WTC11 (cell line): ENCODE data around the gene KDM4C. TPM values are rescaled to one million over a fixed set of nuclear protein-coding genes. Genes with fewer than 3 reads are reported as not detected.
A peak's percentile ranks its signal among the peaks of the same experiment; 100 is the strongest.

ENCODE experiments used
- ATAC-seq: fragments of 200-7000 bp; cut with Tn5 transposase; 2 replicates; pipeline ENCODE4 v1.10.0; 2021; ENCODE audit warnings: mild to moderate bottlenecking, moderate library complexity
- CTCF ChIA-PET: fragments of 300-600 bp; sonication (Branson Sonifier 250); formaldehyde crosslinking; loops from one replicate; lab custom pipeline; 2021; ENCODE audit warnings: antibody characterized with exemption; lab: Charles Lee
- POLR2A ChIA-PET: fragments of 350-600 bp; sonication (Branson Sonifier 250); formaldehyde crosslinking; loops from one replicate; lab custom pipeline; 2021; ENCODE audit warnings: antibody characterized with exemption; lab: Charles Lee
- DNase-seq: peaks from one replicate; pipeline ENCODE4 v3.0.0; 2021; ENCODE audit warnings: low spot score
- H3K27ac Mint-ChIP-seq: 2 replicates; pipeline ENCODE4 v1.8.0; 2021; ENCODE audit warnings: mixed read lengths
- H3K27me3 Mint-ChIP-seq: 2 replicates; pipeline ENCODE4 v1.8.0; 2021; ENCODE audit warnings: low read depth, mild to moderate bottlenecking, moderate library complexity, mixed read lengths
- H3K36me3 Mint-ChIP-seq: 2 replicates; pipeline ENCODE4 v1.8.0; 2021; ENCODE audit warnings: mixed read lengths
- H3K4me1 Mint-ChIP-seq: 2 replicates; pipeline ENCODE4 v1.8.0; 2022; ENCODE audit warnings: mixed read lengths
- H3K4me3 Mint-ChIP-seq: 2 replicates; pipeline ENCODE4 v1.8.0; 2021; ENCODE audit warnings: mild to moderate bottlenecking, moderate library complexity, mixed read lengths
- H3K9me3 Mint-ChIP-seq: 2 replicates; pipeline ENCODE4 v1.8.0; 2021; ENCODE audit warnings: mixed read lengths
- ATF2 ChIP-seq: sonication (generic); formaldehyde crosslinking; IDR thresholded peaks from 2 replicates; pipeline ENCODE4 v1.8.1; 2022; ENCODE audit warnings: low read depth, missing genetic modification reagents, borderline replicate concordance
- CREM ChIP-seq: sonication (generic); formaldehyde crosslinking; IDR thresholded peaks from 2 replicates; pipeline ENCODE4 v1.8.1; 2022; ENCODE audit warnings: mild to moderate bottlenecking, missing genetic modification reagents, moderate library complexity
- E2F4 ChIP-seq: sonication (generic); formaldehyde crosslinking; IDR thresholded peaks from 2 replicates; pipeline ENCODE4 v1.8.1; 2022; ENCODE audit warnings: low read depth, mild to moderate bottlenecking, moderate library complexity, missing genetic modification reagents, borderline replicate concordance
- ESRRA ChIP-seq: sonication (generic); formaldehyde crosslinking; IDR thresholded peaks from 2 replicates; pipeline ENCODE4 v1.8.1; 2022; ENCODE audit warnings: mild to moderate bottlenecking, missing genetic modification reagents, borderline replicate concordance
- FOXP1 ChIP-seq: sonication (generic); formaldehyde crosslinking; IDR thresholded peaks from 2 replicates; pipeline ENCODE4 v1.8.0; 2022; ENCODE audit warnings: missing genetic modification reagents, mild to moderate bottlenecking, moderate library complexity, borderline replicate concordance
- HMGA2 ChIP-seq: fragments of 250-450 bp; sonication (Bioruptor Pico); IDR thresholded peaks from 2 replicates; pipeline ENCODE4 v1.4.0; 2021; ENCODE audit warnings: mild to moderate bottlenecking, moderate library complexity
- IRF2 ChIP-seq: sonication (generic); formaldehyde crosslinking; IDR thresholded peaks from 2 replicates; pipeline ENCODE4 v1.8.0; 2022; ENCODE audit warnings: low read depth, missing genetic modification reagents, borderline replicate concordance
- JAZF1 ChIP-seq: fragments of 250-450 bp; sonication (Bioruptor Pico); IDR thresholded peaks from 2 replicates; pipeline ENCODE4 v1.9.0; 2021; ENCODE audit warnings: moderate library complexity, mild to moderate bottlenecking, inconsistent platforms
- NFYB ChIP-seq: sonication (generic); formaldehyde crosslinking; conservative IDR thresholded peaks from 2 replicates; pipeline ENCODE4 v1.8.0; 2022; ENCODE audit warnings: low read depth, missing genetic modification reagents
- NR1H2 ChIP-seq: sonication (generic); formaldehyde crosslinking; IDR thresholded peaks from 2 replicates; pipeline ENCODE4 v1.9.0; 2021; ENCODE audit warnings: mild to moderate bottlenecking, moderate library complexity, missing genetic modification reagents
- PREB ChIP-seq: sonication (generic); formaldehyde crosslinking; IDR thresholded peaks from 2 replicates; pipeline ENCODE4 v1.8.1; 2022; ENCODE audit warnings: mild to moderate bottlenecking, missing genetic modification reagents, moderate library complexity, borderline replicate concordance
- RORB ChIP-seq: fragments of 250-450 bp; sonication (Bioruptor Pico); IDR thresholded peaks from 2 replicates; pipeline ENCODE4 v1.9.0; 2021; ENCODE audit warnings: mild to moderate bottlenecking
- SOX15 ChIP-seq: fragments of 250-450 bp; sonication (Bioruptor Pico); IDR thresholded peaks from 2 replicates; pipeline ENCODE4 v1.9.0; 2021; ENCODE audit warnings: mild to moderate bottlenecking
- STAT6 ChIP-seq: sonication (generic); formaldehyde crosslinking; conservative IDR thresholded peaks from 2 replicates; pipeline ENCODE4 v1.8.1; 2023; ENCODE audit warnings: mild to moderate bottlenecking, low read depth, missing genetic modification reagents, moderate library complexity
- TP53 ChIP-seq: sonication (generic); formaldehyde crosslinking; IDR thresholded peaks from 2 replicates; pipeline ENCODE4 v1.8.1; 2023; ENCODE audit warnings: mild to moderate bottlenecking, missing genetic modification reagents
- USF1 ChIP-seq: sonication (generic); formaldehyde crosslinking; IDR thresholded peaks from 2 replicates; pipeline ENCODE4 v1.8.0; 2022; ENCODE audit warnings: mild to moderate bottlenecking, missing genetic modification reagents
- USF2 ChIP-seq: sonication (generic); formaldehyde crosslinking; IDR thresholded peaks from 2 replicates; pipeline ENCODE4 v1.8.1; 2023; ENCODE audit warnings: mild to moderate bottlenecking, missing genetic modification reagents, moderate library complexity
- ZNF532 ChIP-seq: fragments of 250-450 bp; sonication (Bioruptor Pico); IDR thresholded peaks from 2 replicates; pipeline ENCODE4 v1.9.0; 2021; ENCODE audit warnings: mild to moderate bottlenecking, borderline replicate concordance
- total RNA-seq: library from RNA; stranded (reverse); gene quantifications from 3 replicates; pipeline ENCODE4 v1.2.3, GENCODE V29; 2021

The KDM4C gene
- total RNA-seq, 1 experiment from 2014 or later, result 29.2 TPM

GRCh38 chr9:7125231-7125630, 367.5 kb downstream of the KDM4C start:
- no peaks in the 10 kb centered on the region for H3K9me3 Mint-ChIP-seq
- H3K4me3 Mint-ChIP-seq, result no peak overlapping the region
- no peaks in the 10 kb centered on the region for H3K27me3 Mint-ChIP-seq
- DNase-seq, result no peak
- CTCF ChIA-PET, result no interaction called here
- 0 out of 2 replicates have a peak overlapping the region, but pooled peaks have one; percentile 1 for H3K27ac Mint-ChIP-seq
- ATAC-seq, result no peak
- TF ChIP-seq ESRRA (CRISPR knock-in tag) (no peak), USF2 (CRISPR knock-in tag) (no peak), JAZF1 (CRISPR knock-in tag) (no peak), RORB (CRISPR knock-in tag) (no peak), HMGA2 (CRISPR knock-in tag) (no peak), FOXP1 (CRISPR knock-in tag) (no peak), E2F4 (CRISPR knock-in tag) (no peak), SOX15 (CRISPR knock-in tag) (no peak), TP53 (no peak), ZNF532 (CRISPR knock-in tag) (no peak), NFYB (CRISPR knock-in tag) (no peak), ATF2 (CRISPR knock-in tag) (no peak), STAT6 (CRISPR knock-in tag) (no peak), NR1H2 (CRISPR knock-in tag) (no peak), IRF2 (CRISPR knock-in tag) (no peak), USF1 (CRISPR knock-in tag) (no peak), PREB (CRISPR knock-in tag) (no peak), CREM (CRISPR knock-in tag) (no peak)
- H3K4me1 Mint-ChIP-seq, result peaks cover 22% of the 10 kb centered on the region
- H3K36me3 Mint-ChIP-seq, result peaks cover 3% of the 10 kb centered on the region; the same call in 1 of the 2 replicates
- POLR2A ChIA-PET, result no interaction called here
